HG03175 (cell line): ENCODE measurements around the gene KLHL42.
"Not testable (repeated sequence)": the region's sequence is repeated elsewhere in the genome, so short reads cannot be mapped to it uniquely, and the experiment has no call there.

Source experiments
- ATAC-seq: cut with Tn5 transposase; IDR thresholded peaks from one replicate; pipeline ENCODE4 v1.9.1; 2021; ENCODE audit warnings: mild to moderate bottlenecking, moderate library complexity; ENCODE audit not compliant: unreplicated experiment

The KLHL42 gene

DNA sequence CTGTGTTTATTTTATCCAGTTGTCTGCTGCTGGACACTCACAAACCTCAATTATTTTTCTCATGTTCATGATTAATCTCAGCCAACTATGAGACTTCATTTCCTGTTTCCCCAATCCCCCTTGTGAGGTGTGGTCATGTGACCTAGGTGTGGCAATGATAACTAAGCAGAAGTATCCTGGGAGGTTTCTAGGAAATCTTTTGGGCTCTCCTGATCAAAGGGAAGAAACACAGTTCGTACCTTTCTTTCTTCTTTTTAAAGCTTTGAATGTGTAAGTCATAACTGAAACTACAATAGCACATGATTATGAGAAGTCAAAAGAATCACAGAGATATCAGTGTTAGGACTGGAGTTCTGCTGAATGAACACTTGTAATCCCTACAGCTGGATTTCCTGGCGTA is 34.4 kb downstream of the KLHL42 start:
- no peak for ATAC-seq

DNA sequence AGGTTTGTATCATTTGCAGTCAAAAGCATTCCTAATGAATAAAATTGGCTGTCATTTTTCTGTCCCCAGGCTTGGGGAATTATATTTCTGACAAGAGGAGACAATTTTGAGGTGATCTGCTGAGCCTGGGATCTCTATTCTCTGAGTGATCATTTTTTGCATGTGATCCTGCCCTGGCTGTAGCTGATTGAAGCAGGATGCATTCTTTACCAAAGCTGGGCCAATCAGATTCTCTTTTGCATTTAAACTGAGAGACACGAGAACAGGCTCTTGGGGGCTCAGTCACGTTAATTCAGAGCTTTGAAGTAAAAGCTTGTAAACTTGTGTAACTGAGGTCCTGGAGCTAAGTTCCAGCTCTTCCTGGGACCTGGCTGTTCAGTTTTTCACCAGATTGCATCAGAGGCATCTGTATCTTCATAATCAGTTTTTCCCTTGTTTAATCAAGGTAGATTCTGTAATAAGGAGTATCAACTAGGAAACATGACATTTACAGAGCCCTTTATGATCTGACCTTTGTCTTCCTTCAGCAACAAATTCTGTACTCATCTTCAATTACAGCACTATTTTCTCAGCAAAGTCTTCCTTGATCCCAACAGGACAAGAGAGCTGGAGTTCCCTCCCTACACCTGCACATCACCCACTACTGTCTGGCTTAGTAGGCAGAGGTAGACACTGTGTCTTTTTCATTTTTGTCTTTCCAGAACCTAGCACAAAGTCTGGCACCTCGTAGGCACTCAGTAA is 35.0 kb downstream of the KLHL42 start:
- ATAC-seq: no peak

DNA sequence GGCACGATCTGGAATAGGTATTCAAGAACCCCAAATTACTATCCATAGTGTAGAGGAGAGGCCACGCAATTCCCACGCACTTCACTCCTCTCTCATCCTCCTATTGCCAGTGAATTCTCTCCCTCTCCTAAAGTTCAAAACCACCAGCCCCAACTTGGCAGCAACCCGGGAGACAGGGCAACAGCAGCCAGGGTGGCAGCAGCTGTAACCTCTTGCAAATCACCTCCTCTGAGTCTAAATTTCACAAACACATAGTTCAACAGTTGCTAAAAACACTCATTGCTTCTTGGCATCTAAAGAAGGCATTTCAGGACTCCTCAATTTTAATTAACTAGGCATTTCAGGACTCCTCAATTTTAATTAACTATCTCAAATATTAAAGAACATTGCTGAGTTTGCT is 37.7 kb downstream of the KLHL42 start:
- ATAC-seq: no peak

DNA sequence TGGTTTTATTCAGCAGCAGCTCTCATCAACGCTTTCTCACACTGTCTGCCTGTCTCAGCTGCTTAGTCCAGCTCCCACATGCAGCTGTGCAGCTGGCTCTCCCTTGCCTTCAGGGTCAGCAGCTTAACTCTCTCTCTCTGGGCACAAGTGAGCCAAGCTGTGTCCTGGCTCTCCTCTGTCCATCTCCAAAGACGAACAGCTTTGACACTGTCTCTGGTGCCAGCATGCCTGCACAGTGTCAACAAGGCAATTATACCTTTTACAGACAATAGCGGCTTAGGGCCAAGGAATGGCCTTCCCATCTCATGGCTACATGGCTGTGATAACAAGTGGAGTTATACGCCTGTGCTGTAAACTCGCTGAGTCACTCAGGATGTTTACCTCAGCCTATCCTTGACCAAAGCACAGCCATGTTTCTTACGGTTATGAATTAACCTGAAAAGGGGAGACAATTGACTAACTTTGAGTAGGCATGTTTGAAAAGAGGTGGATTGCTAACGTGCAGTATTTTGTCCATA is 38.4 kb downstream of the KLHL42 start:
- no peak for ATAC-seq

DNA sequence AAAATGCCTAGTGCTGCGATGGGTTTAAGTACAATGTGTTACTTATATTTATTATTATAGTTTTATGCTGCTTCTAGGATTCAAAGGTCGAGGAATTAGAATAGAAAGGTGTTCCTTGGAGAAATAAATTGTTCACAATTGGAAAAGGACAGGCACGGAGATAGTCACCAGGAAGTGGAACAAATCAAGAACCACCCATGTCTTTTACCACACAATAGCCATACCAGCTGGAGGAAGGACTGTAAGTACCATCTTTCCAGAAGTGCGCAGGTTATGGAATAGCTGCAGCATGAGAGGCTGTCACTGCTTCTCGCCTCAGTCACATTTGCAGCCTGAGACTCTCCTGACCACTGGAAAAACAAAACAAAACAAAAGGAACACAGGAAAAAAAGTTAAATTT is 40.5 kb downstream of the KLHL42 start:
- no peak for ATAC-seq

DNA sequence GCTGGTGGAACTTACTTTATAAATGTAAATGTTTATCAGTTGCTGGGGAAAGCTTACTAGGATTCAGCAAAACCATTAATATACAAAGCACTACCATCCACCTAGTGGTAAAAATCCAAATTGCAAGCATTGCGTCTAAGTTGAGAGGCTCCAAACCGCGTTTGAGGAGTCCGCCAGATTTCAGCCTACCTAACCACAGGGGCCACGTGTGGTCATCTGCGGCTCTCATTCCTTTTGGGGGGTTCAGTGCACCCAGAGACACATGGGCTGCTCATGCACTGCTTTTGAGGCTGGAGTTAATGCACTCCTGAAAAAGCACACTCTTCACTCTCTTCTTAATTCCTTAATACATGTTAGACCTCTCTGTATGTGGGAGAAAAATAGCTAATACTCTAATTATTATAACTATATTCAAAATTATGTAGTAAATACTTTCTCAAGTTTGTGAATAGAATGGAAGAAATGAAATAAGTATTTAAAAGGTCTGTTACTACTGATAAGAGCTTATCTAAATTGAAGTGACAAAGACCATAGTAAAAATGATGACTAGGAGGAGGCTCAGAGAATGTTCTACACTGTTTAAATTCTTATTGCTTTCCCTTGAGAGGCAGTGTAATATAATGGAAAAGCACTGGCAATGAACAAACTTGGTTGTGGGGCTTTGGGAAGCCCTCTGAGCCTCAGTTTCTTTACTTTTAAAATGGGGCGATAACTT is 41.4 kb downstream of the KLHL42 start:
- ATAC-seq: no peak

DNA sequence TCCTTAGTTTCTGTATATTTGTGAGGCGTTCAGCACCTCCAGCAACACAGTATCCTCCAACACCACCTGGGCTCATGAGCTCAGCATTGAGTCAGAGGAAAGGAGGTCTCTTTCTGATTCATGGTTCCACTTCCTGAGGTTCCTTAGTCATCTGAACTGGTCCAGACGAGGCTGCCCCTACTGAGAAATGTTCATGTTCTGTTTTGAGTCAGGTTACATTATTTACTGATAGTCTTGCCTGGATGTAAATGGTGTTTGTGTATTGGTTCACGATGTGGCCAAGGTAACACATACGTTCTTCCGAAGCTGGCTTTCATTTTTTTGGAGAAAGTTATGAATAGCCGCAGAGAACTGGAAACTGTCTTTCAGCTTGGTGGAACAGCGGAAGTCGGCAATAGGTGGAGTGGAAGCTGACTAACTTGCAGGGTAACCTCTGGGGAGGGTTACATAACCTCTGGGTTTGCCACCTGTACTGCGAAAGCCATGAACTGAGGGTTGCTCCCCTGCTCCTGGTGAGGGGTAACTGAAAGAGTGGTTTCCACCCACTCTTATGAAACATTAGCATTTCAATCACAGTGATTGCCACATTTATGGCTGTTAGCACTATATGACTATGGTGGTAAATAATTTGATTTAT is 42.2 kb downstream of the KLHL42 start:
- ATAC-seq: peak; percentile 74

DNA sequence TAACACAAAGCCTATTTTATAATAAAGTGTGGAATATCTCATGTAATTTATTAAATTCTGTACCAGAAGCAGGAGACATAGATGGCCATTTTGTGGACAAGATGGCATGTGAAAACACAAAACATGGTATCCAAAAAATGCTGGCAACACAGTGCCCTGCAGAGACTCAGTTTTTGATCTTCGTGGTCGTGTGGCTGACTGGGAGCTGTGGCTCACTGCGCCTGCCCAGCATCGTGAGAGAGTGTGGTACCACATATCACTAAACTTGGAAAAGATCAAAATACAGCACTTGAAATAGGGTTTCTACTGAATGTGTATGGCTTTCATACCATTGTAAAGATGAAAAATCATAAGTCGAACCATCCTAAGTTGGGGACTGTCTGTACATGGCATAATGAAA is 43.0 kb downstream of the KLHL42 start:
- ATAC-seq: no peak

DNA sequence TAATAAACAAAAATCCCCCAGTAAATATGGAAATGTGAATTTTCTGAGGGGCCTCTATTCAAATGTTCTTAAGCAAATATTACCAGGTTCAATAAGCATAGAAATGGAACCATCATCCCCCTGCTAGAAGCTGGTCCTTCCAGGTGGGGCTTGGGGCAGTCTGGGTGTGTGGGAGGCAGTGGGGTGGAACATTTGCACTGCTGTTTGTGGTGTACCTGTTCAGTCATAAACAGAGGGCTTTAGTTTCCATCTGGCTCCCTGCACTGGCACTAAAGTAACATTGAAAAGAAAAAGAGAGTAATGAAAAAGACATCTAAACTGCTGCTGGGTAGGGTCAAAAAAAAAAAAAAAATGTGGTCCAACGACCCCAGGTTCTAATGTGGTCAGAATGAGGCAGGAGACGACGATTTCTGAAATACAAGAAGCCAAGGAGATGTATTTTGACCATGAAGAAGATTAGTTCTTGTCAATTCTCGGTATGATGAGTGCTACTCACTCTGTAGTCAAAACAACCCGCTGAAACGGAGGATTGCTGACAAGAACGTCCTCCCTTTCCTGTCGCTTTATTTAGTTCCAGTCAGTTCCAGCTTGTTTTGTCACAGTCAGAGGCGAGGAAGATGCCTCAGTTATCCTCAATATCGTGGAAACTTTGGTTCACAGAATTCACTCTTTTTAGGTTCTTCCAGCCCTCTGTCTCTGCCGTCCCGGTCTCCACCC is 44.3 kb downstream of the KLHL42 start:
- peak; percentile 58 for ATAC-seq

DNA sequence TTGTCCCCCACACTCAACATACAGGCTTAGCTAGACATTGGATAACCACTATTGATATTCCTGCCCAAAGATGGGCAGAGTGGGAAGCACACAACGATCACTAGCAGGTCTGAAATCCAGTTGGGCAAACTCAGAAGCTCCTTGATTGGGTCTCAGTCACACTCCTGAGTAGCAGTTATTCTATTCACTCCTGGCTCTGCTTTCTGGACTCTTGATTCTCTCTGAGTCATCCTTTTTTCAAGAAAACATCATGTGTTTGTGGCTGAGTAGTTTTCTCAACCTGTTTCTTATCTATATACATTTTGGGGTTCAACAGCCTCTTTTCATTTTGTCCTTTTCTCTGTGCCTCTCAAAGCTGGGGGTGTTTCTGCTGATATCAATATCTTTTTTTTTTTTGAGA is 46.0 kb downstream of the KLHL42 start:
- no peak for ATAC-seq

DNA sequence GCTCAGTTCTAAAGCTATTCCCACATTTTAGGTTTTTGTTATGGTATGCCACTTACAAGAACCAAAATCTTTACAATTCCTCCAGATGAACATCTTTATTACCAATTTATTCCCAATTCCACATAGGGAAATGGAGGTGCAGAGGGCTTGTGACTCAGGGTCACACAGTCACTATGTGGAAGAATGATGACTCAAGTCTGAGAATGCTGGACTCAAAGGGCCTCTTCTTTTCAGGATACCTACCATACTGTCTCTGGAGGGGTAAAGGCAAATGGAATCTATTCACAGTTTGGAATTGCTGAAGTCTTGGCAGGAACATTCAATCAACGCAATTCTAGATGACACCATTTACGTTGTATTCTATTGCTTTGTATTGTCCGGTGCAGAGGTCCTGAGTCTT is 48.2 kb downstream of the KLHL42 start:
- no peak for ATAC-seq

DNA sequence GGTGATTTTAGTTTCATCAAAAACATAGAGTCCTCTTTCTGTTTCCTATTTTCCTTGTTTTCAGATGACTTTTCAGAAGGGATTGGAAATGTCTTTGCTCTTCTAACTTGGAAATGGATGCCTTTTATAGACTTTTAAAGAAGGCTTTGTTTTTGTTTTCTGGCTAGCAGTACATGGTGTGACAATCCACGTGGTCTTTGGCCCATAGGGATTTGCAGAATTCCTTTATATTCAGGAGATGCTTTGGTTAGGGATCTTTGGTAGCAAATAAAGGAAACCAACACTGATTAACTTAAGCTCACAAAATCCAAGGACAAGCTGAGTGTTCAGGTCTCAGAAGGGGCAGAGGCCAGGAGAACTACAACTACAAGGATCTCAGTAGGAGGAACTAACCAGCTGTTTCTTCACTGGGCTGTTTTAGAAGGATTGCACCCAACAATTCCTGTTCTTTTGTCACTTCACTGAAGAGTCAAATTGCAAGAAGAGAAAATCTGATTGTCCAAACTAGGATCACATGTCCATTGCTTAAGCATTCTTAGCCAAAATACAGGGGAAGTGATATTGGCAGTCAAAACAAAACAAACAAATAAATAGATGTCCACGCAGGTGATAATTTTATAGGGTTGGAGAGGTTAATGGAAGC is 58.6 kb downstream of the KLHL42 start:
- ATAC-seq: no peak

DNA sequence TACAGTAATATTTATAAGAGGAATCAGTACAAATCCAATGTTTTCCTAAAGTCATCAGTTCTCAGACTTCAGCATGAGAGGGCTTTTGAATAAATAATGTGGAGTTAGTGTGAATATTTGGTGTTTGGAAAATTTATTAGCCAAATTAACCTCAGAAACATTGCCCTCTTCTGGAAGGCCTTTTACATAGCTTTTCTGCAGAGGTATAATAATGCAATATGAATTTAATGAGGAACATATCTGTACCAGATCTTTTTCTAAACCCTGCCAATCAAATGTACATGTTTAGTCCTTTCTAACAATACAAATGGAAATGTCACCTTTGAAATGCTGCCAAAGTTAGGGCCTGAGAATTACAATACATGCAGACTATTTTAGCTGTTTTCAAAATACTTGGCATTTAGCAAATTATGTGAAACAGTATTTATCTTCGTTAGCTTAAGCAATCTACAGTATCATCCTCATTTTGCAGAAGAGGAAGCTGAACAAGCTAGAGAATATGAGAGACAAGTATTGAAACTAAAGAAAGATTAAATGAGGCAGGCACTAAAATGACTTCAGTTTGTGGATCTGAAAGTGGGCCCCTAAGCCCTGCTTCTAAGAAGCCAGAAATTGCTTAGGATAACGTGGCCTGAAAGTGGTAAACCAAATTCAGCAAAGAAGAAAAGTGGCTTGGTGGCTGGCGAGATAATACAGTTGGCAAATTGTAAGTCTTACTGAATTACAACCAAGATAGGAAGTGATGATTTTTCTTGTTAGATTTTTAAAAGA is 60.4 kb downstream of the KLHL42 start:
- ATAC-seq: no peak

DNA sequence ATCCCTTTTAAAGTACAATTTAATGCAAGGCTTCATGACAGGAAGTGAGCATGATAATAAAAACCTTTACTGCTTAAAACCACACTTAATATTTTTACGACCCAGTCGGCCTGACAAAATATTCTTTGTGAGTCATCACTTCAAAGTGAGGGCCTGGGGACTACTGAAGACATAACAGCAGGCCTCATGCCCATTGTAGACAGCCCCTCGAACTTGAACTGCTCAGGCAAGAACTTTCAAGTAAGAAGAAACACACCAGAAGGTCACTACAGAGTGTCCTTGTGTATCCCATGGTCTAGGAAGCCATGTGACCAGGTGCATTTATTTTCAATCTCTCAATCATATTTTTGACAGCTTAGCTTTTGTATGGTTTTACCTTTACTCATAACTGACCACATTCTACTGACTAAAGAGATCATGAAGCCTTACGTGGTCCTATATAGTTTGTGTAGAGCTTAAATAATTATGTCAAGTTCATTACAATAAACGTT is 61.4 kb downstream of the KLHL42 start:
- no peak for ATAC-seq

DNA sequence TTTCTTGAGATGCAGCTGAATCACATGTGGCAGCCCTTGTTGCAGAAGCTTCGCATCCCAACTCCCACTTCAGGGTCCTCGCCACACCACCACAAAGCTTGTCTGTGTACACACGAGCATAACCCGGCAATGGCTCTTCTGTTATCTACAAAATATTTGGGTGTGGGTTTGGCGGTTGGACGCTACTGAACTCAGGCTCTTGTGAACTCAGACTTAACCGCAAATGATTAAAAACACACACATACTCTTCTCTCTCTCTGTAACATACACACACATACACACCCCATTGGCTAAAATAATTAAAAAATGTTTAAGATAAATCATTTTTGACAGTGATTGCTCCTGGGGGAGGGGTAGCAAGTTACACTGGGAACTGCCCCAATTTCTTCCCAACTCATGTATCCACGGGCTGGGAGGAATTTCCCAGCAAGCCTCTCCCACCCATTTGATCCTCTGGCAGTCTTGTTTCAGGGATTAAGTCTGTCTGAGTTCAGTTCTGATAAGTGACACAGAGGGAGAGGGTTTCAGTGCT is 63.7 kb downstream of the KLHL42 start:
- ATAC-seq: no peak

DNA sequence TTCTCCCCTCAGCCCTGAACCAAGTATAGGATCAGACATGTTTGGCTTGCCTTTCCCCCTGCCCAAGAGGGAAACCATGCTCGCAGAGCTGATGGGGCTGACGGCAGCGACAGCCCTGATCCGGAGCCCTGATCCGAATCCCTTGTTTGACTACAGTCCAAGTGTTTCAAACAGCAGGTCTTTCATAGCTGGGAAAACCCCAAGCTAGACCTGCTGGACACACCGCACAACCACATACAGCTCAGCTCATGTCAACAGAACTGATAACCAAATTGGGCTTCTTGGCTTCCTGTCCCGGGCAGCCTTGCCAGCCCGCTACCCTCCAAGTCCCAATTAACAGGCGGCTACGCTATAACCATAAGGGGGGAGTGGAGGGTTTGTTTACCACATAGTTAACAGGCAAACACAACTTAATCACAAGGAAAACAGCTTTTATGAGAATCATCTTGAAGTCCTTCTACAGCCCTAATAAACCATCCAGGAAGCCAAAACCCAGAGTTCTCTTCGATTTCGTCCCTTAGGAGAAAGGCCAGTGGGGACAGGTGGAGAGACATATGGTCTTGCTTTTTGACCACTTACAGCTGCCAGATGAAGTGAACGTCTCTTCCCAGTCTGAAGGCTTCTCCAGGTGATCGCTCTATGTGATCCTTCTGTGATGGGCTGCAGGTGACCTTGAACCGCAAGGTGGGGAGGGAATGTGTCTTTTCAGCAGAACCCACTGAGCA is 64.5 kb downstream of the KLHL42 start:
- no peak for ATAC-seq

DNA sequence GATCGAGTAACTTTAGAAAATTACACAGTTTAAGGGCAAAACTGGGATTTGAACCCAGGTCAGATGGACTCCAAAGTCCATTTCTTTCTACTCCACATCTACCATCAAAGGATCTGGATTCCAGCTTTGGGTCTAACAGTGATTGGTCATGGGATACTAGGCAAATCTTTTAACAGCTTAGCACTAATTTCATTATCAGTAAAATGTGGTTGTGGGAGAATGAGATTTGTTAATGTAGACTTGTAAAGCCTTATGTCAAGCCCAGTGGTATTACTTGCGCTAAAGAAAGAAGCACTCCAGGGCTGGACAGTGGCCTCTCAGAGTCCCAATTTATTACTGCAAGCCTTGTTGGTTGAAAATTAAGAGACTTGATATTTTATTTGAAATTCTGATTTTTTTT is 65.2 kb downstream of the KLHL42 start:
- no peak for ATAC-seq

DNA sequence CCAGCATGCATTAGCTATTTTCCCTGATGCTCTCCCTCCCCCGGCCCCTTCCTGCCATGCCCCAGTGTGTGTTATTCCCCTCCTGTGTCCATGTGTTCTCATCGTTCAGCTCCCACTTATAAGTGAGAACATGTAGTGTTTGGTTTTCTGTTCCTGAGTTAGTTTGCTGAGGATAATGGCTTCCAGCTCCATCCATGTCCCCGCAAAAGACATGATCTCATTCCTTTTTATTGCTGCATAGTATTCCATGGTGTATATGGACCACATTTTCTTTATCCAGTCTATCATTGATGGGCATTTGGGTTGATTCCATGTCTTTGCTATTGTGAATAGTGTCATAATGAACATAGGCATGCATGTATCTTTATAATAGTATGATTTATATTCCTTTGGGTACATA is 65.7 kb downstream of the KLHL42 start:
- not testable (repeated sequence) for ATAC-seq

DNA sequence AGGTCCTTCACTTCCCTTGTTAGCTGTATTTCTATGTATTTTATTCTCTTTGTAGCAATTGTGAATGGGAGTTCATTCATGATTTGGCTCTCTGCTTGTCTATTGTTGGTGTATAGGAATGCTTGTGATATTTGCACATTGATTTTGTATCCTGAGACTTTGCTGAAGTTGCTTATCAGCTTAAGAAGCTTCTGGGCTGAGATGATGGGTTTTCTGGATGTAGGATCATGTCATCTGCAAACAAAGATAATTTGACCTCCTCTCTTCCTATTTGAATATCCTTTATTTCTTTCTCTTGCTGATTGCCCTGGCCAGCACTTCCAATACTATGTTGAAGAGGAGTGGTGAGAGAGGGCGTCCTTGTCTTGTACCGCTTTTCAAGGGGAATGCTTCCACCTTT is 67.3 kb downstream of the KLHL42 start:
- ATAC-seq: not testable (repeated sequence)
